ENCODE data around the gene DCAF8L2.

The DCAF8L2 gene

GRCh38 chrX:27571164-27571563, 19.0 kb upstream of the DCAF8L2 start:
- CTCF ChIA-PET, result no interaction called here
- POLR2A ChIA-PET, result no interaction called here
- TF ChIP-seq ELF4 (IDR thresholded peaks at IDR 0.05), result no peak
- TF ChIP-seq CTBP1 (IDR thresholded peaks at IDR 0.05; ENCODE audit: borderline replicate concordance), result no peak
- TF ChIP-seq PKNOX1 (IDR thresholded peaks at IDR 0.05), result no peak
- no peak for TF ChIP-seq FOXM1 (IDR thresholded peaks at IDR 0.05; ENCODE audit: borderline replicate concordance)
- no peak for TF ChIP-seq FOXK2 (IDR thresholded peaks at IDR 0.05)
- no peak for TF ChIP-seq ARNT (IDR thresholded peaks at IDR 0.05)
- TF ChIP-seq ZNF384 (IDR thresholded peaks at IDR 0.05), result no peak
- no peak for TF ChIP-seq LEF1 (IDR thresholded peaks at IDR 0.05; ENCODE audit: borderline replicate concordance)
- TF ChIP-seq HDGF (IDR thresholded peaks at IDR 0.05; ENCODE audit: borderline replicate concordance), result no peak
- TF ChIP-seq SP1 (IDR thresholded peaks at IDR 0.05), result no peak
- TF ChIP-seq SUZ12 (IDR thresholded peaks at IDR 0.05), result no peak
- TF ChIP-seq TARDBP (IDR thresholded peaks at IDR 0.05), result no peak
- TF ChIP-seq L3MBTL2 (conservative IDR thresholded peaks at IDR 0.05), result no peak
- TF ChIP-seq FOXA1 (IDR thresholded peaks at IDR 0.05), result no peak
- DNase-seq (ENCODE audit: extremely low spot score), result no peak

- CTCF ChIA-PET, result no interaction called here
These were observed 14.6 kb upstream of the DCAF8L2 start for GRCh38 chrX:27575565-27575964.

GRCh38 chrX:27583976-27584375, 6.2 kb upstream of the DCAF8L2 start:
- TF ChIP-seq FOXM1 (IDR thresholded peaks at IDR 0.05; ENCODE audit: borderline replicate concordance), result no peak
- TF ChIP-seq BHLHE40 (IDR thresholded peaks at IDR 0.05; ENCODE audit: borderline replicate concordance), result no peak
- no peak for TF ChIP-seq FOXK2 (IDR thresholded peaks at IDR 0.05)
- no peak for TF ChIP-seq ARNT (IDR thresholded peaks at IDR 0.05)
- TF ChIP-seq SP1 (IDR thresholded peaks at IDR 0.05), result no peak
- TF ChIP-seq ZNF384 (IDR thresholded peaks at IDR 0.05), result no peak
- no peak for TF ChIP-seq CTBP1 (IDR thresholded peaks at IDR 0.05; ENCODE audit: borderline replicate concordance)
- TF ChIP-seq NFRKB (IDR thresholded peaks at IDR 0.05), result no peak
- no peak for TF ChIP-seq ELF4 (IDR thresholded peaks at IDR 0.05)
- ChIA-PET POLR2A (no interaction called here), CTCF (no interaction called here)
- no peak for DNase-seq (ENCODE audit: extremely low spot score)

More at GRCh38 chrX:27575565-27575964, 14.6 kb upstream of the DCAF8L2 start:
- DNase-seq (ENCODE audit: extremely low spot score), result no peak
- TF ChIP-seq FOXK2 (IDR thresholded peaks at IDR 0.05) (no peak), L3MBTL2 (conservative IDR thresholded peaks at IDR 0.05) (no peak), FOXM1 (IDR thresholded peaks at IDR 0.05; ENCODE audit: borderline replicate concordance) (no peak), NFRKB (IDR thresholded peaks at IDR 0.05) (no peak), FOXA1 (IDR thresholded peaks at IDR 0.05) (no peak), SP1 (IDR thresholded peaks at IDR 0.05) (no peak)
- POLR2A ChIA-PET, result no interaction called here

- TF ChIP-seq CTBP1 (IDR thresholded peaks at IDR 0.05; ENCODE audit: borderline replicate concordance) (no peak), L3MBTL2 (conservative IDR thresholded peaks at IDR 0.05) (no peak)
- DNase-seq (ENCODE audit: extremely low spot score), result no peak
- ChIA-PET POLR2A (no interaction called here), CTCF (no interaction called here)
These were observed 1.8 kb downstream of the DCAF8L2 start for GRCh38 chrX:27591938-27592337.

- TF ChIP-seq ARNT (IDR thresholded peaks at IDR 0.05), result no peak
- TF ChIP-seq LEF1 (IDR thresholded peaks at IDR 0.05; ENCODE audit: borderline replicate concordance), result no peak
- TF ChIP-seq PKNOX1 (IDR thresholded peaks at IDR 0.05), result no peak
- TF ChIP-seq FOXA1 (IDR thresholded peaks at IDR 0.05), result no peak
- TF ChIP-seq ELF4 (IDR thresholded peaks at IDR 0.05), result no peak
- TF ChIP-seq FOXM1 (IDR thresholded peaks at IDR 0.05; ENCODE audit: borderline replicate concordance), result no peak
- no peak for TF ChIP-seq SUZ12 (IDR thresholded peaks at IDR 0.05)
- TF ChIP-seq HDGF (IDR thresholded peaks at IDR 0.05; ENCODE audit: borderline replicate concordance), result no peak
- TF ChIP-seq FOXK2 (IDR thresholded peaks at IDR 0.05), result no peak
- no peak for TF ChIP-seq CTBP1 (IDR thresholded peaks at IDR 0.05; ENCODE audit: borderline replicate concordance)
- no peak for TF ChIP-seq BHLHE40 (IDR thresholded peaks at IDR 0.05; ENCODE audit: borderline replicate concordance)
- TF ChIP-seq L3MBTL2 (conservative IDR thresholded peaks at IDR 0.05), result no peak
- no peak for TF ChIP-seq NFRKB (IDR thresholded peaks at IDR 0.05)
- no peak for TF ChIP-seq SP1 (IDR thresholded peaks at IDR 0.05)
- TF ChIP-seq ZNF384 (IDR thresholded peaks at IDR 0.05), result no peak
- no peak for TF ChIP-seq TARDBP (IDR thresholded peaks at IDR 0.05)
- POLR2A ChIA-PET, result no interaction called here
- CTCF ChIA-PET, result interaction anchor here (0.8 kb wide), 1 partner anchor 86 kb away, joined by 3 read pairs; no protein-coding TSS in a partner anchor
- no peak for DNase-seq (ENCODE audit: extremely low spot score)
These were observed 7.4 kb downstream of the DCAF8L2 start for GRCh38 chrX:27597508-27597907.

- TF ChIP-seq FOXA1 (IDR thresholded peaks at IDR 0.05) (no peak), FOXM1 (IDR thresholded peaks at IDR 0.05; ENCODE audit: borderline replicate concordance) (no peak), TARDBP (IDR thresholded peaks at IDR 0.05) (no peak), NFRKB (IDR thresholded peaks at IDR 0.05) (no peak), ZNF384 (IDR thresholded peaks at IDR 0.05) (no peak), ARNT (IDR thresholded peaks at IDR 0.05) (no peak), SUZ12 (IDR thresholded peaks at IDR 0.05) (no peak), PKNOX1 (IDR thresholded peaks at IDR 0.05) (no peak), SP1 (IDR thresholded peaks at IDR 0.05) (no peak), ELF4 (IDR thresholded peaks at IDR 0.05) (no peak), HDGF (IDR thresholded peaks at IDR 0.05; ENCODE audit: borderline replicate concordance) (no peak), BHLHE40 (IDR thresholded peaks at IDR 0.05; ENCODE audit: borderline replicate concordance) (no peak), CTBP1 (IDR thresholded peaks at IDR 0.05; ENCODE audit: borderline replicate concordance) (no peak), L3MBTL2 (conservative IDR thresholded peaks at IDR 0.05) (no peak), FOXK2 (IDR thresholded peaks at IDR 0.05) (no peak), LEF1 (IDR thresholded peaks at IDR 0.05; ENCODE audit: borderline replicate concordance) (no peak)
- ChIA-PET POLR2A (no interaction called here), CTCF (no interaction called here)
- DNase-seq (ENCODE audit: extremely low spot score), result no peak
These were observed 8.2 kb downstream of the DCAF8L2 start for GRCh38 chrX:27598312-27598711.

All from HEK293T (cell line).